Nucleus accumbens (tissue), 56 donors: Measurements from ENCODE around the gene OR4D2.
"Not testable (repeated sequence)": the region's sequence is repeated elsewhere in the genome, so short reads cannot be mapped to it uniquely, and the experiment has no call there.

ENCODE experiments used
- DNase-seq, 56 donors: peaks; one replicate each; lab custom pipeline; 2025; lab: John Stamatoyannopoulos, UW

The OR4D2 gene

DNA sequence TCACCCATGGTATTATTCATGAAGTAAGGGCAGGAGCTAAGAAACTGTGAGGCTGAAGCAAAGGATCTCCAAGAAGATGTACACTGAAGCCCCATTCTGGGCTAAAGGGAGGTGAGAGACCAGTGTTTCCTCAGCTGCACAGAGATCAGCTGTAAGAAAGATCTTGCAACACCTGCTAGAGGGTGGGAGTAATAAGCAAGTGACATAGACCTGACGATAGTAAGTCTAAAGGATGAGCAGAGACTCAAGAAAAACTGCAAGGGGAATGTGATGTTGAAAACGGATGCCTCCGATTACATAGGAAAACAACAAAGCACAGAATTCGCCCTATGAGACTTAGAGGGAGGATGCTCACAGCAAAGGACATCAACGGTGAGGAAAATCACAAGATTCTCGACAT is at the start of gene OR4D2:
Gene OR4D2 (plus strand): TSS at position 301 of the 400 bp plus-strand sequence. CDS start 2,674 bp downstream, outside the sequence.
- no peak for DNase-seq

DNA sequence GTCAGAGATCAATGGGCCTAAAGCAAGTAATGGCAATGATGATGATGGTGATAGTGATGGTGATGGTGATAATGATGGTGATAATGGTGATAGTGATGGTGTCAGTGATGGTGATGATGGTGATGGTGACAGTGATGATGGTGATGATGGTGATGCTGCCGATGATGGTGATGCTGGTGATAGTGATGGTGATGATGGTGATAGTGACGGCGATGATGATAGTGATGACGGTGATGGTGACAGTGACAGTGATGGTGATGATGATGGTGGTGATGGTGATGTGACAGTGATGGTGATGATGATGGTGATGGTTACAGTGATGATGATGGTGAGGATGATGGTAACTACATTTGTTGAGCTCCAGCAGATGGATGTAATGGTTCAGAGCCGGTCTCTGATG is 49.4 kb upstream of the OR4D2 start:
- no peak for DNase-seq

DNA sequence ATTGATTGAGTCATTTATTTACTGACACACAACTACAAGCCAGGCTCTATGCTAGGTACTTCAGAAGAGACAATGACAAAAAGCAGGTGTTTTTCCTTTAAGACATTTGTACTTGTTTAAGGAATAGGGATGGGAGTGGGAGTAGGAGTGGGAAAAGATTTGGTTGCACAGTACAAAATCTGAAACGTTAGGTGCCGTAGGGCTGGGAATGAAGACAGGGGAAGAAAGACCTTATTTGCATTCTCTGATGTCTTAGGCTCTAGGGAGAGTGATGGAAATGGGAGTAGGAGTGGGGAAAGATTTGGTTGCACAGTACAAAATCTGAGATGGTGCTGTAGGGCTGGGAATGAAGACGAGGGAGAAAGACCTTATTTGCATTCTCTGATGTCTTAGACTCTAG is 47.3 kb upstream of the OR4D2 start:
- DNase-seq, result peak in 8 of 56 donors; percentile 1 to 33 (median 12)

GRCh38 chr17:58120195-58120822 is 46.5 kb upstream of the OR4D2 start:
- DNase-seq, result no peak

DNA sequence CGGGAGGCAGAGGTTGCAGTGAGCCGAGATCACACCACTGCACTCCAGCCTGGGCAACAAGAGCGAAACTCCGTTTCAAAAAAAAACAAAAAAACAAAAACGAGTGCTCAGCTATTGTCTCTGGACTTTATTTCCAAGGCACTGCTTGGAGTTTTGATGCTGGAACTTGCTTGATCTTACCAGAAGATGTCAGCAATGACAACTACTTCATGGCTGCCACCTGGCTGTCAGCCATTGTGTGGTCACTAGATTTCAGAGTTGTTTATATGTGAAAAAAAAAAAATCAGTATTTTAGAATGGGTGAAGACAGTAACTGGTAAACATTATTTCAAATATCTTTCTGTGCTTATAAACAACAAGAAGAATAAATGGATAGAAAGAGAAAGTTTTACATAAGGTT is 44.9 kb upstream of the OR4D2 start:
- peak in 5 of 56 donors; percentile 1 to 18 (median 6) for DNase-seq

DNA sequence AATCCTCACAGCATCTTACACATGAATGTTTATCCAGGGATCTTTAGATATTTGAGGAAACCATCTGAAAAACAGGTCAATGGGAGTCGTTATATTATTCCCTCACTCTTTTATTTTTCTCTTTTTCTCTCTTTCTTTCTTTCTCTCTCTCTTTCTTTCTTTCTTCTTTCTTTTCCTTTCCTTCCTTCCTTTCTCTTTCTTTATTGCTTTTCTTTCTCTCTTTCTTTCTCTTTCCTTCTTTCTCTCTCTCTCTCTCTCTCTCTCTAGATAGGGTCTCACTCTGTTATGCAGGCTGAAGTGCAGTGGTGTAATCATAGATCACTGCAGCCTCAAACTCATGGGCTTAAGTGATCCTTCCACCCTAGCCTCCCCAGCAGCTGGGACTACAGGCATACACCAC is 38.9 kb upstream of the OR4D2 start:
- DNase-seq, result no peak

DNA sequence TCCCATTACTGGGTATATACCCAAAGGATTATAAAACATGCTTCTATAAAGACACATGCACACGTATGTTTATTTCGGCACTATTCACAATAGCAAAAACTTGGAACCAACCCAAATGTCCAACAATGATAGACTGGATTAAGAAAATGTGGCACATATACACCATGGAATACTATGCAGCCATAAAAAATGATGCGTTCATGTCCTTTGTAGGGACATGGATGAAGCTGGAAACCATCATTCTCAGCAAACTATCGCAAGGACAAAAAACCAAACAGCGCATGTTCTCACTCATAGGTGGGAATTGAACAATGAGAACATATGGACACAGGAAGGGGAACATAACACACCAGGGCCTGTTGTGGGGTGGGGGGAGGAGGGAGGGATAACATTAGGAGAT is 34.1 kb upstream of the OR4D2 start:
- DNase-seq, result not testable (repeated sequence)

- no peak for DNase-seq
Observed at GRCh38 chr17:58136669-58137279, 30.0 kb upstream of the OR4D2 start.

DNA sequence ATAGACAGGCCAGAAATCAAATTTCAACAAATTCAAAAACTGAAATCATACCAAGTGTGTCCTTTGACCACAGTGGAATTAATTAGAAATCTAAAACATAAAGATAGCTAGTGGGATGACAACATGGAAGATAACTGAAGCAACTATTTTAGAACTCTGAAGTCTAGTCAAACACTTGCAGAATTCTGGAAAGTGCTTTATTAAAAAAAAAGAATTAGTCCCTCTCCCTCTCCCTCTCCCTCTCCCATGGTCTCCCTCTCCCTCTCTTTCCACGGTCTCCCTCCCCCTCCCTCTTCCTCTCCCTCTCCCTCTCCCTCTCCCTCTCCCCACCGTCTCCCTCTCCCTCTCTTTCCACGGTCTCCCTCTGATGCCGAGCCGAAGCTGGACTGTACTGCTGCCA is 25.3 kb upstream of the OR4D2 start:
- no peak for DNase-seq

DNA sequence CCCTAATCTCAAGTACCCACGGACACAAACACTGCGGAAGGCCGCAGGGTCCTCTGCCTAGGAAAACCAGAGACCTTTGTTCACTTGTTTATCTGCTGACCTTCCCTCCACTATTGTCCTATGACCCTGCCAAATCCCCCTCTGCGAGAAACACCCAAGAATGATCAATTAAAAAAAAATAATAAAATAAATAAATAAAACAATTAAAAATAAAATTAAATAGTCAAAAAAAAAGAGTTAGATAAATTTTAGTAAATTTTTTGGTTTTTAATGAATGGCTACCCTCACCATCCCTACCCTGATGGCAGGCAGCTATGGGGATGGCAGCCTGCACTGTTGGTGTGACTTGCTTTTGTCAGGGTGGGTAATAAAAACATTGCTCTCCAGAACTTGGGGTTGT is 23.4 kb upstream of the OR4D2 start:
- not testable (repeated sequence) for DNase-seq

DNA sequence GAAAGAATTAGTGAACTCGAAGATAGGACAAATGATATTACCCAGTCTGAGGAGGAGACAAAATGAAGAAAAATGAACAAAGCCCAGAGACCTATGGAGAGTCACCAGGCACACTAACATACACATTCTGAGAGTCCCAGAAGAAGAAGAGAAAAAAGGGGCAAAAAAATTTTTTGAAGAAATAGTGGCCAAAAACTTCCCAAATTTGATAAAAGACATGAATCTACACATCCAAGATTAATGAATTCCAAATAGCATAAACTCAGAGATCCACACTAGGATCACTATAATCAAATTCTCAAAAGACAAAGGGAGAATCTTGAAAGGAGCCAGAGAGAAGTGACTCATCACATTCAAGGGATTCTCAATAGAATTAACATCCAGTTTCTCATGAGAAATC is 22.0 kb upstream of the OR4D2 start:
- DNase-seq, result no peak

DNA sequence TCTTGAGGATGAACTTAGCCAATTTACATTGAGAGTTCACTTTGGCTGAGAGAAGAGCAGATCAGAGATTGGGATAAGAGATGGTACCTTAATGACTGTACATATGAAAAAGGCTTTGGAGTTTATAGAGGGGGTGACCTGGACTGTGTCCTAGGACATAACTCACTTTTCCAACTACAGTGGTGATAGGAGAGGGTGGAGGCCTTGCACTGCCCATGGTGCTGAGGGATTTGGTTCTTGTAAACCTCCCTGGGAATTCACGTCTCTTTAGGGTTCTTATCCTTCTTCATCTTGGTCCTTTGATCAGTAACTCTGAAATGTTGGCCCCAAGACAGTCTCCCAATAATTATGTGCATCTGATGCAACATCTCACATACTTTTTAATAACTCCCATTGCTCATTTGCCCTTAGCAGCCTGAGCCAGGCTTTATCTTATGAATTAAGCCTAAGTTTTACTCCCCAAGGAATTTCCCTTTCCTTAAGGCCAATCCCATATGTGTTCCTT is 18.8 kb upstream of the OR4D2 start, which contains the start of gene OR4D1:
Gene OR4D1 (plus strand): TSS at position 455 of the 505 bp plus-strand sequence. CDS start 6,770 bp downstream, outside the sequence.
- no peak for DNase-seq

DNA sequence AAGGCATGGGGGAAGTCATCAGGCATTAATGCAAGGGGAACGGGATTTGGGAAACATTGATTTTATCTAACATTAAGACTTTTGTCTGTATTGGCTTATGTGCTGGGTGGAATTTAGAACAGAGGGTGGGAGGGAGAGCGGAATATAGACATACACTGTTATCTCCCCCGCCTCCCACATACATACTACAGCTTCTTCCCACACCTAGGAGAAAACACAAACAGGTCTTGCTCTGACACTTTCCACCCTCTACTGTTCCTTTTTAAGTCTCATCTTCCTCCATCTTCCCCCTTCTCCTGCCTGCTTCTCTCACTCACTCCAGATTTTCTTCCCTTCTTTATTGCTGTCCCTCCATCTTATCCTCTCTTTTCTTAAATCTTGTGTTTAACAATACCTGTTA is 18.2 kb upstream of the OR4D2 start:
- no peak for DNase-seq

GRCh38 chr17:58150394-58150793 is 16.4 kb upstream of the OR4D2 start:
- DNase-seq, result no peak

DNA sequence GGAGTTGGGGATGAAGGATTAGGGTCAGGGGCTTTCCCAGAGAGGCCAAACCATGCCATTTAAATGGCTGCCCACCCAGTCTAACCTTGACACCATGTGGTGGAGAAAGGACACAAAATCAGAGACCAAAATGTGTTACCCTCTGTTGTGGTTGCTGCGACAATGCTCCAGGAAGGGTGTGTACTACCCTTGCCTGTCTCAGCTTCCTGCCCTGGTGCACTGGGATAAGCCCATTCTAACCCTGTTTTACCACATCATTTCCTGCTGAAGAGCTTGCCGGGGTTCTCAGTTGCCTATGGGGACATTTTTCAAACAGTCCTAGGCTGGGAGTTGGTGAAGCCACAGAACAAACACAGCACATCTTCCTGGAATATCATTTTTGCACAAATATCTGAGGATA is 13.7 kb upstream of the OR4D2 start:
- DNase-seq, result no peak

GRCh38 chr17:58153671-58154070 is 13.1 kb upstream of the OR4D2 start:
- DNase-seq, result no peak

DNA sequence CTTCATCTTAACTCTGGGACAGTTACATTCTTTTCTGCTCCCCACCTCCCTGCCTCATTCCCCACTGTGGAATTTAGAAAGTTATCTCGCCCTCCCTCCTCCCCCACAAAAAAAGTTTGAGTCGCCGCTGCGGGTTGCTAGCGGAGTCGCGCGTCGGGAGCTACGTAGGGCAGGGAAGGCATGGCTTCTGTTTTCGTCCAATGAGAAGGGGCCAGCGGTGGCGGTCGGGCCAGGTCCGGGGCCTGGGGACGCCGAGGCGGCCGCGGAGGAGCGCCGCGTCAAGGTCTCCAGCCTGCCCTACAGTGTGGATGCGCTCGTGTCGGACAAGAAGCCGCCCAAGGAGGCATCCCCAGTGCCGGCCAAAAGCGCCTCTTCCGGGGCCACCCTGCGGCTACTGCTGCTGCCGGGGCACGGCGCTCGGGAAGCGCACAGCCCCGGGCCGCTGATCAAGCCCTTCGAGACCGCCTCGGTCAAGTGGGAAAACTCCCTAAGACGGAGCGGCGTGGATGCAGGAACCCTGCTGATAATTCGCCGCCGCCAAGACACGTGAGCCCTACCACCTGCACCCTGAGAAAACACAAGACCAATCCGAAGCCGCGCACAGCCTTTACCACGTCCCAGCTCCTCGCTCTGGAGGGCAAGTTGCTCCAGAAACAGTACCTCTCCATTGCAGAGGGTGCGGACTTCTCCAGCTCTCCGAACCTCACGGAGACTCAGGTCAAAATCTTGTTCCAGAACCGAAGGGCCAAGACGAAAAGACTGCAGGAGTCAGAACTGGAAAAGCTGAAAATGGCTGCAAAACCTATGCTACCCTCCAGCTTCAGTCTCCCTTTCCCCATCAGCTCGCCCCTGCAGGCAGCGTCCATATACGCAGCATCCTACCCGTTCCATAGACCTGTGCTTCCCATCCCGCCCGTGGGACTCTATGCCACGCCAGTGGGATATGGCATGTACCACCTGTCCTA is 9.7 kb upstream of the OR4D2 start:
- peak in 27 of 56 donors; percentile 1 to 67 (median 19) for DNase-seq

DNA sequence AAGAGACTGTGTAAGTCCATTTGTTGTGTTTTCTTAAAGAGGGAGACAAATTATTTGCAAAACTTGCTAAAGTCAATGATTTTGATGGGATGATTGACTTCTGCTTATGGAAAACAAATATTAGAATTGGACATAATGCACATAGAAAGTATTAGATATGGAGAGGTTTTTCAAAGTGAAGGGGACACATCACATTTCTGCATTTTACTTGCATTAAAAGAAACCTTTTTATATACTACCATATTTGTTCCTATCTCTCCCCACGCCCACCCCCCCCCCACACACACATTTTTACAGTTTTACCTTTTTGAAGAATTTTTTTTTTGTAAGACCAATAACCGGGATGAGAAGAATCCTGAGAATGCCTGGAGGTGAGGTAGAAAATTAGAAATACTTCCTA is 8.6 kb upstream of the OR4D2 start:
- no peak for DNase-seq

DNA sequence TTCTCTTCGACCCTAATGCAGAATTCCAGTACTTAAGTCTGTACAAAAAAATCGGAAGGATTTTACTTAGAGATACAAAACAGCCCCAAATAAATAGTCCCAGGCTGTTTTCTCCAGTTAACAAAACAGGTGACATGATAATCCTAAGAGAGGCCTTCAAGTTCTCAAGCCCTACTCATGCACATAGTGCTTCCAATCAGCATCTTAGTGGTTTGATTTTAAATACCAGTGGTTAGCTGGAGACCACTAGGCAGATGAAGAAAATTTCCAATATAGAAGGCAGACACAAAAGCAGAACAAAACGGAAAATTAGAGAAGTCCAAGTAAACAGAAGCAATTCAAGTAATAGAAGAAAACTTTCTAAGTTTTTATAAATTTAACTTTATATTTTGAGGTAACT is 5.2 kb upstream of the OR4D2 start:
- DNase-seq, result no peak

- DNase-seq, result no peak
Observed at GRCh38 chr17:58165981-58166380, 801 bp upstream of the OR4D2 start.

- DNase-seq, result no peak
Observed at GRCh38 chr17:58170622-58171021, 3.8 kb downstream of the OR4D2 start.
